Breast epithelium (tissue), 3 donors: ENCODE measurements around the gene RBM26.

Experiments used
- CTCF ChIP-seq, 3 donors: fragments of 450-650 bp; IDR thresholded peaks; one replicate each; pipeline ENCODE4 v1.5.1; 2016 to 2017; ENCODE audit warnings: antibody characterized with exemption in 3 of 3, mild to moderate bottlenecking in 3 of 3, moderate library complexity in 3 of 3
- POLR2A ChIP-seq: fragments of 450-650 bp; IDR thresholded peaks from one replicate; pipeline ENCODE4 v1.6.1; 2016; ENCODE audit warnings: antibody characterized with exemption, mild to moderate bottlenecking, moderate library complexity

- TF ChIP-seq POLR2A = no peak
- TF ChIP-seq CTCF (IDR thresholded peaks at IDR 0.05) = no peak
Measured at GRCh38 chr13:79382545-79383275, 23.3 kb downstream of the RBM26 start.
